Keratinocyte (primary cell): ENCODE measurements around the gene NME7. TPM values are rescaled to one million over a fixed set of nuclear protein-coding genes. Genes with fewer than 3 reads are reported as not detected.

Experiments
- DNase-seq: peaks from one replicate; pipeline ENCODE4 v3.0.0-alpha.2; 2011; ENCODE audit warnings: low read depth, missing footprints, low spot score
- FAIRE-seq: peaks from 2 replicates; lab custom pipeline; 2011; peaks lifted over from hg19 to GRCh38; lab: Jason Lieb, UNC
- H2AFZ ChIP-seq: 2 replicates; pipeline ENCODE4 v1.6.0; 2012; ENCODE audit warnings: low read length, control low read depth, inconsistent platforms; ENCODE audit not compliant: control insufficient read depth
- H3K27ac ChIP-seq: 2 replicates; pipeline ENCODE4 v1.5.1; 2011; ENCODE audit warnings: low read length; ENCODE audit not compliant: control insufficient read depth, insufficient read depth
- H3K27me3 ChIP-seq: 3 replicates; pipeline ENCODE4 v1.6.0; 2011; ENCODE audit warnings: low read length; ENCODE audit not compliant: control insufficient read depth, insufficient read depth; ENCODE audit errors: extremely low read depth
- H3K36me3 ChIP-seq, 2 experiments: 2 replicates in 1 of 2; 3 replicates in 1 of 2; pipeline ENCODE4 v1.5.1; 2011; ENCODE audit warnings: low read length in 2 of 2, mild to moderate bottlenecking in 1 of 2; ENCODE audit not compliant: control insufficient read depth in 2 of 2, insufficient read depth in 2 of 2; ENCODE audit errors: extremely low read depth in 1 of 2
- H3K4me1 ChIP-seq: 3 replicates; pipeline ENCODE4 v1.5.1; 2011; ENCODE audit warnings: low read length; ENCODE audit not compliant: control insufficient read depth, insufficient read depth; ENCODE audit errors: extremely low read depth
- H3K4me2 ChIP-seq: 3 replicates; pipeline ENCODE4 v1.6.0; 2011; ENCODE audit warnings: low read depth, low read length; ENCODE audit not compliant: control insufficient read depth, insufficient read depth; ENCODE audit errors: extremely low read depth
- H3K4me3 ChIP-seq, 3 experiments: fragments of 200-600 bp in 1 of 3; sonication (generic) in 1 of 3; 2 replicates in 2 of 3; 3 replicates in 1 of 3; pipeline ENCODE4 v1.5.1; 2011 to 2016; ENCODE audit warnings: low read length in 3 of 3, mild to moderate bottlenecking in 3 of 3, control low read depth in 2 of 3, inconsistent platforms in 1 of 3, low read depth in 1 of 3, mixed read lengths in 1 of 3, mixed run types in 1 of 3, moderate library complexity in 1 of 3; ENCODE audit not compliant: control insufficient read depth in 2 of 3, insufficient read depth in 2 of 3; ENCODE audit errors: extremely low read depth in 1 of 3
- H3K79me2 ChIP-seq: 2 replicates; pipeline ENCODE4 v1.6.0; 2012; ENCODE audit warnings: low read length; ENCODE audit not compliant: control insufficient read depth, insufficient read depth
- H3K9ac ChIP-seq: 3 replicates; pipeline ENCODE4 v1.6.0; 2011; ENCODE audit warnings: low read length; ENCODE audit not compliant: control insufficient read depth, insufficient read depth; ENCODE audit errors: extremely low read depth
- H3K9me1 ChIP-seq: 3 replicates; pipeline ENCODE4 v1.6.0; 2011; ENCODE audit warnings: low read length; ENCODE audit not compliant: control insufficient read depth, insufficient read depth; ENCODE audit errors: extremely low read depth
- H3K9me3 ChIP-seq: 2 replicates; pipeline ENCODE4 v1.5.1; 2012; ENCODE audit warnings: low read depth, low read length; ENCODE audit not compliant: control insufficient read depth
- H4K20me1 ChIP-seq: 3 replicates; pipeline ENCODE4 v1.6.0; 2011; ENCODE audit warnings: low read length; ENCODE audit not compliant: control insufficient read depth, insufficient read depth; ENCODE audit errors: extremely low read depth
- EZH2 ChIP-seq: IDR thresholded peaks from one replicate; pipeline ENCODE4 v1.6.1; 2012; ENCODE audit warnings: inconsistent platforms, mild to moderate bottlenecking, low read length, moderate library complexity
- dilution Hi-C: fragments of 300-500 bp; cut with MboI; formaldehyde crosslinking; loops from one replicate; pipeline ENCODE4 v1.7.0; 2020; ENCODE audit warnings: low sequenced_read_pairs; ENCODE audit not compliant: extremely low pct_ligation_motif_present
- polyA plus RNA-seq, 5 experiments: library from polyadenylated mRNA; depleted of rRNA in 3 of 5; stranded (reverse) in 3 of 5; stranded (forward) in 1 of 5; unstranded in 1 of 5; fragments of >200 nt; gene quantifications; 1 replicate in 1 of 5; 2 replicates in 3 of 5; 3 replicates in 1 of 5; pipeline versions ENCODE4 v1.2.1 to v1.2.3, GENCODE V29; 2011 to 2012; ENCODE audit warnings: missing spikeins in 2 of 5, low read depth in 1 of 5, low replicate concordance in 1 of 5
- TF ChIP-seq, protein P1 (sequence below), 3 experiments: IDR thresholded peaks in 1 of 3; conservative IDR thresholded peaks in 1 of 3; optimal IDR thresholded peaks in 1 of 3; 2 replicates in 2 of 3; 3 replicates in 1 of 3; pipeline versions ENCODE3 to v1.5.1; 2011; ENCODE audit warnings: low read length in 3 of 3, mild to moderate bottlenecking in 3 of 3, moderate library complexity in 2 of 3, control low read depth in 1 of 3, inconsistent platforms in 1 of 3; ENCODE audit not compliant: insufficient read depth in 2 of 3; ENCODE audit errors: extremely low read depth in 1 of 3

Gene NME7
- polyA plus RNA-seq, 1 donor (not counting 4 experiments of a cell fraction or from before 2014, with no cell fraction given), result 52.9 TPM

DNA sequence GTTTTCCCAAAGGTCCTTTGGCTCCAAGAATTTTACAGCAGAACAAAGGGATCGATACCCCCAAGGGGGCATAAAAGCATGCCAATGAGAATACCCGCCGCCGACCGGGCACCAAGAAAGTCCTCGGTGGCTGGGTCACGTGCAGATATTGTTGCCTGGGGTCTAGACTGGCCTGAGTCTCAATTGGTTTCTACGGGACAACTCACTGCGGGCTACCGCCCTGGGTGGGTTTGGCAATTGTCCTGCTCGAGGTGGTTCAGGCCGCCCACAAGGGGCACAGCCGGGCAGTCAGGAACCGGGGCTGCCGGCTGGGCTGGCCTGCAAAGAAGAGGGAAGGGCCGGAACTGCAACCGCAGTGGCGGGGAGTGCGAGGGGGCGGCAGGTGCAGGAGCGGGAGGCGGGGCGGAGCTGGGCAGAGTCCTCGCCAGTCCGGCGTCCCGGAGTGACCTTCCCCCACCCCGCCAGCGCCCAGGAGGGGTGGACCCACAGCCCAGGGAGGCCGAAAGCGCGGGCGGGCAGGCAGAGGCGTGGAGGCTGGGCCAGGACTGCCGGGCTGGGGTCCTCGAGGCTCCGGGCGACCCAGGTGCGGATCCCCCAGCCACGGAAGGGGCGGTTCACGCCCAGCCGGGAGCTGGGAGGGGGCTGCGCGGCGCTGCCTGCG is 262.0 kb downstream of the NME7 start:
- Histone ChIP-seq H3K36me3 (no peaks in the 10 kb centered on the region), H3K9ac (peak overlapping the region; percentile 57), H4K20me1 (no peaks in the 10 kb centered on the region), H2AFZ (peak overlapping the region; percentile 71), H3K79me2 (peaks cover 39% of the 10 kb centered on the region), H3K9me3 (no peaks in the 10 kb centered on the region), H3K9me1 (no peaks in the 10 kb centered on the region), H3K4me2 (peak overlapping the region; percentile 69), H3K27ac (no peak overlapping the region), H3K4me3 (peak overlapping the region; percentile 47 to 78 (median 74)), H3K4me1 (peaks cover 49% of the 10 kb centered on the region), H3K27me3 (peaks cover 30% of the 10 kb centered on the region)
- TF ChIP-seq, protein P1, sequence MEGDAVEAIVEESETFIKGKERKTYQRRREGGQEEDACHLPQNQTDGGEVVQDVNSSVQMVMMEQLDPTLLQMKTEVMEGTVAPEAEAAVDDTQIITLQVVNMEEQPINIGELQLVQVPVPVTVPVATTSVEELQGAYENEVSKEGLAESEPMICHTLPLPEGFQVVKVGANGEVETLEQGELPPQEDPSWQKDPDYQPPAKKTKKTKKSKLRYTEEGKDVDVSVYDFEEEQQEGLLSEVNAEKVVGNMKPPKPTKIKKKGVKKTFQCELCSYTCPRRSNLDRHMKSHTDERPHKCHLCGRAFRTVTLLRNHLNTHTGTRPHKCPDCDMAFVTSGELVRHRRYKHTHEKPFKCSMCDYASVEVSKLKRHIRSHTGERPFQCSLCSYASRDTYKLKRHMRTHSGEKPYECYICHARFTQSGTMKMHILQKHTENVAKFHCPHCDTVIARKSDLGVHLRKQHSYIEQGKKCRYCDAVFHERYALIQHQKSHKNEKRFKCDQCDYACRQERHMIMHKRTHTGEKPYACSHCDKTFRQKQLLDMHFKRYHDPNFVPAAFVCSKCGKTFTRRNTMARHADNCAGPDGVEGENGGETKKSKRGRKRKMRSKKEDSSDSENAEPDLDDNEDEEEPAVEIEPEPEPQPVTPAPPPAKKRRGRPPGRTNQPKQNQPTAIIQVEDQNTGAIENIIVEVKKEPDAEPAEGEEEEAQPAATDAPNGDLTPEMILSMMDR (optimal IDR thresholded peaks at IDR 0.05 in 1 of 3, IDR thresholded peaks at IDR 0.05 in 1 of 3, conservative IDR thresholded peaks at IDR 0.05 in 1 of 3; ENCODE audit: extremely low read depth in 1 of 3, insufficient read depth in 2 of 3, low read length in 3 of 3), result no peak
- TF ChIP-seq EZH2, result no peak
- no peak for FAIRE-seq
- dilution Hi-C loops, result no loop called here
- no peak for DNase-seq

GRCh38 chr1:169105087-169105433 is 262.5 kb downstream of the NME7 start:
- Histone ChIP-seq H3K9me1 (no peaks in the 10 kb centered on the region), H3K36me3 (no peaks in the 10 kb centered on the region), H3K9me3 (no peaks in the 10 kb centered on the region), H3K4me1 (peaks cover 44% of the 10 kb centered on the region), H3K27ac (no peak overlapping the region), H3K4me2 (no peak overlapping the region), H2AFZ (no peak overlapping the region), H4K20me1 (no peaks in the 10 kb centered on the region), H3K9ac (no peak overlapping the region), H3K4me3 (no peak overlapping the region), H3K27me3 (peaks cover 30% of the 10 kb centered on the region), H3K79me2 (peaks cover 34% of the 10 kb centered on the region)
- no peak for FAIRE-seq
- dilution Hi-C loops, result no loop called here
- TF ChIP-seq EZH2, result no peak
- TF ChIP-seq, protein P1 (optimal IDR thresholded peaks at IDR 0.05 in 1 of 3, IDR thresholded peaks at IDR 0.05 in 1 of 3, conservative IDR thresholded peaks at IDR 0.05 in 1 of 3; ENCODE audit: extremely low read depth in 1 of 3, insufficient read depth in 2 of 3, low read length in 3 of 3), result no peak
- DNase-seq, result no peak
